Diencephalon (tissue), 1 donor: ENCODE data around the gene OGFRL1. TPM values are rescaled to one million over a fixed set of nuclear protein-coding genes. Genes with fewer than 3 reads are reported as not detected.

Experiments used
- total RNA-seq: library from RNA; depleted of rRNA; stranded (reverse); fragments of >200 nt; gene quantifications from one replicate; pipeline ENCODE4 v1.2.3, GENCODE V29; 2014

Gene OGFRL1
- 63.9 TPM for total RNA-seq

GRCh38 chr6:71288228-71289038 is at the start of gene OGFRL1:
Gene OGFRL1, plus strand, starts transcription at chr6:71288811. Its CDS starts 126 bp downstream, at chr6:71288937.

